BLaER1 (cell line): ENCODE results near the gene MEDAG.

ENCODE experiments used
- H3K27ac ChIP-seq: shearing (Covaris generic); formaldehyde crosslinking; 2 replicates; pipeline ENCODE4 v1.8.1; 2022
- H3K27me3 ChIP-seq: shearing (Covaris generic); formaldehyde crosslinking; 2 replicates; pipeline ENCODE4 v1.8.1; 2022
- H3K36me3 ChIP-seq: shearing (Covaris generic); formaldehyde crosslinking; 2 replicates; pipeline ENCODE4 v1.8.1; 2022
- H3K4me1 ChIP-seq: shearing (Covaris generic); formaldehyde crosslinking; 2 replicates; pipeline ENCODE4 v1.8.1; 2022
- H3K4me2 ChIP-seq: shearing (Covaris generic); formaldehyde crosslinking; 2 replicates; pipeline ENCODE4 v1.8.1; 2022
- H3K4me3 ChIP-seq: shearing (Covaris generic); formaldehyde crosslinking; 2 replicates; pipeline ENCODE4 v1.8.1; 2022
- H3K9ac ChIP-seq: shearing (Covaris generic); formaldehyde crosslinking; 2 replicates; pipeline ENCODE4 v1.8.1; 2022
- H3K9me3 ChIP-seq: shearing (Covaris generic); formaldehyde crosslinking; 2 replicates; pipeline ENCODE4 v1.8.1; 2022
- H4K20me1 ChIP-seq: shearing (Covaris generic); formaldehyde crosslinking; 2 replicates; pipeline ENCODE4 v1.8.1; 2022
- Cebpa-rat ChIP-seq: shearing (Covaris generic); IDR thresholded peaks from 2 replicates; pipeline ENCODE4 v1.8.1; 2022

MEDAG gene

DNA sequence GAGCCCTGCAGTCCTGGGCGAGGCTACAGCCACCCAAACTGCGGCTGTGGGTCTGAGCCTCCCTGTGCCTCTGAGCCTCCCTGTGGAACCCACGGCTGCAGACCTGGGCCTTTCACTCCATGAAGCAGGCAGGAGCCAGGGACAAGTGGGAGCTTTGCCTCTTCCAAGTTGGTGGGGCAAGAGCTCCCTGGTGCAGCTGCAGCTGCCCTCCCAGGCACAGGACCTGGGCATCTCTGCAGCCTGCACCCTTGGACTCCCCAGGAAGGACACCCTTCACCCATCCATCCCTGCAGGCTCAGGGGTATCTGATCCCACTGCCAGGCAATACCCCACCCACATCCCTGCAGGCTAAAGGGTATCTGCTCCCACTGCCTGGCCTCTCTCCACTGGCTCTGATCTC is 28.7 kb downstream of the MEDAG start:
- Histone ChIP-seq H3K9ac (no peak overlapping the region), H3K27ac (no peak overlapping the region), H4K20me1 (no peaks in the 10 kb centered on the region), H3K4me3 (no peak overlapping the region), H3K9me3 (peaks cover 11% of the 10 kb centered on the region; the same call in 1 of the 2 replicates), H3K4me1 (no peaks in the 10 kb centered on the region), H3K4me2 (no peak overlapping the region), H3K27me3 (no peaks in the 10 kb centered on the region), H3K36me3 (no peaks in the 10 kb centered on the region)
- no peak for TF ChIP-seq Cebpa-rat

DNA sequence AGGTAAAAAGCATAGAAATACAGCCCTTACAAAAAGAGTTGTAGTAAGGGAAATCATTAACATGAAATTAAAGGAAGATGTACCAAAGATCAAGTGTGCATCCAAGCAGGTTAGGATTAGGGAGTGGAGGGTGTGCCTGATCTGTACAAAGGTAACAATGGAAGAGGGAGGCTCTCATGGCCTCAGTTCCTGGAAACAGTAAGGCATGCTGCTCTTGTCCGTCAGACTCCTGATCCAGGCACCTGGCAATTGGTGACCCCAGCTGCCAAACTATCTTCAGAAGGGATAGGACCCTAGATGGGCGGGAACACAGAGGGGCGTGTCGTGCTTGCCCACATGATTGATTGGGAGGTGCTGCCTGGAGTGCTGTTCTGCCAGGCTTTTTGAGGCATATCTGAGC is 30.9 kb downstream of the MEDAG start:
- no peak overlapping the region for H3K9ac ChIP-seq
- H3K27me3 ChIP-seq, result no peaks in the 10 kb centered on the region
- no peaks in the 10 kb centered on the region for H3K4me1 ChIP-seq
- H3K27ac ChIP-seq, result no peak overlapping the region
- no peak for TF ChIP-seq Cebpa-rat
- no peak overlapping the region for H3K4me3 ChIP-seq
- no peaks in the 10 kb centered on the region for H4K20me1 ChIP-seq
- no peaks in the 10 kb centered on the region for H3K36me3 ChIP-seq
- H3K4me2 ChIP-seq, result no peak overlapping the region
- H3K9me3 ChIP-seq, result peaks cover 11% of the 10 kb centered on the region; the same call in 1 of the 2 replicates

- Histone ChIP-seq H3K4me1 (no peaks in the 10 kb centered on the region), H3K4me3 (no peak overlapping the region), H3K27me3 (no peaks in the 10 kb centered on the region), H4K20me1 (no peaks in the 10 kb centered on the region), H3K36me3 (no peaks in the 10 kb centered on the region), H3K4me2 (no peak overlapping the region), H3K9ac (no peak overlapping the region), H3K9me3 (peaks cover 9% of the 10 kb centered on the region; the same call in 1 of the 2 replicates), H3K27ac (no peak overlapping the region)
- TF ChIP-seq Cebpa-rat, result no peak
These were observed 37.8 kb downstream of the MEDAG start for GRCh38 chr13:30943881-30944280.

- H3K36me3 ChIP-seq, result no peaks in the 10 kb centered on the region
- no peak overlapping the region for H3K4me3 ChIP-seq
- H3K4me2 ChIP-seq, result no peak overlapping the region
- no peaks in the 10 kb centered on the region for H3K4me1 ChIP-seq
- no peaks in the 10 kb centered on the region for H3K27me3 ChIP-seq
- H3K9me3 ChIP-seq, result peaks cover 14% of the 10 kb centered on the region
- TF ChIP-seq Cebpa-rat, result no peak
- no peak overlapping the region for H3K27ac ChIP-seq
- H4K20me1 ChIP-seq, result no peaks in the 10 kb centered on the region
- H3K9ac ChIP-seq, result no peak overlapping the region
These were observed 51.3 kb downstream of the MEDAG start for GRCh38 chr13:30957258-30957943.

GRCh38 chr13:30959678-30960077 is 53.6 kb downstream of the MEDAG start:
- H3K27ac ChIP-seq, result no peak overlapping the region
- H3K9ac ChIP-seq, result no peak overlapping the region
- no peak overlapping the region for H3K4me3 ChIP-seq
- no peak for TF ChIP-seq Cebpa-rat
- no peaks in the 10 kb centered on the region for H3K27me3 ChIP-seq
- no peaks in the 10 kb centered on the region for H3K36me3 ChIP-seq
- H3K4me1 ChIP-seq, result no peaks in the 10 kb centered on the region
- no peaks in the 10 kb centered on the region for H4K20me1 ChIP-seq
- no peak overlapping the region for H3K4me2 ChIP-seq
- H3K9me3 ChIP-seq, result peaks cover 14% of the 10 kb centered on the region

DNA sequence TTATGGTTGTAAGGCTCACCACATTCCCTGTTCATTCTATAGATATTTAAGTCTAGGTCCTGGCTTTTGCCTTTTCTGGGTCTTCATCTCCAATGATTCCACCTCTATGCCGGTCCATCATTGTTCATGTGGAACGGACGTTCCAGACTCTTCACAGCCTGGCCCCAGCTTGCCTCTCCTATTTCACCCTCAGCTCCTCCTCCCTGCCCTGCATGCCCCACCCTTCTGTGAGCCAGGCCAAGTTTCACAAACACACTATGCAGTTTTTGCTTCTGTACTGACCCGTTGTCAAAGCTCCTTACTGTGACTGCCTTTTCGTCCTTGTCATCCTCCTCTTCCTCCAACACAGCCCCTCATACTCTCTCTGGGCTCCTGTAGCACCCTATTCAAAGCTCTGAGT is 57.7 kb downstream of the MEDAG start:
- Histone ChIP-seq H3K36me3 (no peaks in the 10 kb centered on the region), H4K20me1 (no peaks in the 10 kb centered on the region), H3K4me2 (no peak overlapping the region), H3K27ac (no peak overlapping the region), H3K4me1 (peaks cover 7% of the 10 kb centered on the region), H3K9me3 (peaks cover 14% of the 10 kb centered on the region), H3K9ac (no peak overlapping the region), H3K27me3 (no peaks in the 10 kb centered on the region), H3K4me3 (no peak overlapping the region)
- TF ChIP-seq Cebpa-rat, result no peak

DNA sequence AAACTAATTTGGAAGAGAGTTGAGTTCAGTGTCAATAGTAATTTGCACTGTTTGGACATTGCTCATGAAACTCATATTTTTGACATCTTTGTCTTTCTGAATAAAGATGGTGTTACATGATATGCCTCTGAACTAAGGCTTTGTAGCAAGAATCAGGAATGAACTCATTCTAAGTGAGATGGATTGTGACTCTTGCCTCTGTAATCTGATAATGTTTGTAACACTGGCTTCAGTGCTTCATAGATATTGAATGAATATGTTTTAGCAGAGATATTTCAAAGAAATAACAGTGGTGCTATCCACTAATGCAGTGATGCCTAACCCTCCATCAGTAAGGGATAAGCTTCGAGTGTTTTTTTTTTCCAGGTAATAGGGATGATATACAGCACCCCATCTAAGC is 59.3 kb downstream of the MEDAG start:
- no peak overlapping the region for H3K27ac ChIP-seq
- TF ChIP-seq Cebpa-rat, result no peak
- H3K27me3 ChIP-seq, result no peaks in the 10 kb centered on the region
- no peaks in the 10 kb centered on the region; the same call in 1 of the 2 replicates for H3K9me3 ChIP-seq
- H3K4me2 ChIP-seq, result no peak overlapping the region
- peaks cover 7% of the 10 kb centered on the region for H3K4me1 ChIP-seq
- no peak overlapping the region for H3K4me3 ChIP-seq
- H4K20me1 ChIP-seq, result no peaks in the 10 kb centered on the region
- no peak overlapping the region for H3K9ac ChIP-seq
- no peaks in the 10 kb centered on the region for H3K36me3 ChIP-seq

DNA sequence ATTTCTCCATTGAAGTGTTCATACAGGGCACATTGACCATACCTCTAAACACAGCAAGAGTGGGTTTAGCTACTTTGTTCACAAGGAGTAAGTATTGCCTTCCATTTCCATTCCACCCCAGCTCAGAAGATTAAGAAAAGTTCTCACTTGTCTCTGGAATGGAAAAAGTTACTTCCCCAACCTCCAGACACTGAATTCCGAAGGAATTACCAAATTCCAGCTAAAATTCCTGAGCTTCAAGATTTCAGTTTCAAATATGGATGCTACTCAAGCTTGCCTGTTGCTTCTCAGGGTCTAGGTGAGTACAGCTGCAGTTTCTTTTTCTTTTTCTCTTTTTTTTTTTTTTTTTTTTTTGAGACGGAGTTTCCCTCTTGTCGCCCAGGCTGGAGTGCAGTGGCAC is 60.0 kb downstream of the MEDAG start:
- H3K4me3 ChIP-seq, result no peak overlapping the region
- TF ChIP-seq Cebpa-rat, result no peak
- H3K4me1 ChIP-seq, result peaks cover 7% of the 10 kb centered on the region

GRCh38 chr13:30968846-30969245 is 62.8 kb downstream of the MEDAG start:
- H3K9me3 ChIP-seq, result no peaks in the 10 kb centered on the region
- H3K4me1 ChIP-seq, result peaks cover 7% of the 10 kb centered on the region
- no peak overlapping the region for H3K9ac ChIP-seq
- H3K4me2 ChIP-seq, result no peak overlapping the region
- no peak overlapping the region for H3K27ac ChIP-seq
- no peaks in the 10 kb centered on the region for H3K27me3 ChIP-seq
- TF ChIP-seq Cebpa-rat, result no peak
- H3K36me3 ChIP-seq, result no peaks in the 10 kb centered on the region
- H3K4me3 ChIP-seq, result no peak overlapping the region
- H4K20me1 ChIP-seq, result no peaks in the 10 kb centered on the region

More for the DNA sequence above, 60.0 kb downstream of the MEDAG start:
- Histone ChIP-seq H3K9ac (no peak overlapping the region), H3K36me3 (no peaks in the 10 kb centered on the region), H3K27me3 (no peaks in the 10 kb centered on the region), H4K20me1 (no peaks in the 10 kb centered on the region), H3K27ac (no peak overlapping the region), H3K4me2 (peak overlapping the region; percentile 23; the same call in 1 of the 2 replicates), H3K9me3 (no peaks in the 10 kb centered on the region)

DNA sequence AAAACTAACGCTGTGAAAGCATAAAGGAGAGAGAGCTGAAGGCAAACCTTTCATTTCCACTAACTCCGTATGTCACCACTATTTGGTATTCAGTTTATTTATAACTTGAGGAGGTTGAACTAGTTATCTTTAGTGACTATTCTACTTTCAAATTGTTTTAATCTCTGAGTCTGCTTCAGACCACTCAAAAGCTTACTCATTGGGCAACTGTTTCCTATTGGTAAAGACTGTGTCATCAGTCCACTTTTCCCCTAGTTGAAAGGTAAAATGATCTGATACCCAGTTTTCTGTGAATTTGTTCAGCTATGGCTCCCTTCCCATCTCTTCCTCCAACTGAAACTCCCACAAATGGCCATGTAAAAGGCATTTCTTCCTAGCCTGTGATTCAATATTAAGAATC is 65.5 kb downstream of the MEDAG start:
- H3K27ac ChIP-seq, result no peak overlapping the region

GRCh38 chr13:30972888-30973377 is 66.9 kb downstream of the MEDAG start:
- no peak overlapping the region for H3K4me2 ChIP-seq
- H3K4me3 ChIP-seq, result no peak overlapping the region
- H3K9me3 ChIP-seq, result no peaks in the 10 kb centered on the region
- H3K36me3 ChIP-seq, result no peaks in the 10 kb centered on the region
- H3K27ac ChIP-seq, result no peak overlapping the region
- no peaks in the 10 kb centered on the region for H3K4me1 ChIP-seq
- no peaks in the 10 kb centered on the region for H4K20me1 ChIP-seq
- H3K27me3 ChIP-seq, result no peaks in the 10 kb centered on the region
- no peak overlapping the region for H3K9ac ChIP-seq
- no peak for TF ChIP-seq Cebpa-rat

More for the DNA sequence above, 65.5 kb downstream of the MEDAG start:
- H3K27me3 ChIP-seq, result no peaks in the 10 kb centered on the region
- H3K36me3 ChIP-seq, result no peaks in the 10 kb centered on the region
- H3K4me1 ChIP-seq, result no peaks in the 10 kb centered on the region
- H4K20me1 ChIP-seq, result no peaks in the 10 kb centered on the region
- no peak overlapping the region for H3K4me2 ChIP-seq
- H3K9me3 ChIP-seq, result no peaks in the 10 kb centered on the region
- H3K9ac ChIP-seq, result no peak overlapping the region
- H3K4me3 ChIP-seq, result no peak overlapping the region
- TF ChIP-seq Cebpa-rat, result no peak
